Panc1 (cell line): Measurements from ENCODE around the gene SHISA9. TPM values are rescaled to one million over a fixed set of nuclear protein-coding genes. Genes with fewer than 3 reads are reported as not detected.
"Not testable (repeated sequence)": the region's sequence is repeated elsewhere in the genome, so short reads cannot be mapped to it uniquely, and the experiment has no call there.

Experiments used
- ATAC-seq: fragments of 200-7000 bp; cut with Tn5 transposase; 2 replicates; pipeline ENCODE4 v1.9.1; 2020; ENCODE audit warnings: mild to moderate bottlenecking, moderate library complexity
- BruUV-seq: library from RNA; stranded (reverse); fragments of 400-500 nt; replicated peaks from 2 replicates; lab custom pipeline; 2021; lab: Mats Ljungman, UMichigan
- CTCF ChIA-PET: fragments of 300-600 bp; sonication (Branson Sonifier 250); formaldehyde crosslinking; loops from one replicate; lab custom pipeline; 2022; ENCODE audit warnings: antibody characterized with exemption; lab: Charles Lee
- POLR2A ChIA-PET: fragments of 300-600 bp; sonication (Branson Sonifier 250); formaldehyde crosslinking; loops from one replicate; lab custom pipeline; 2022; ENCODE audit warnings: antibody characterized with exemption; lab: Charles Lee
- DNase-seq: peaks from one replicate; pipeline ENCODE4 v3.0.0-alpha.2; 2010; ENCODE audit warnings: low read depth, low spot score
- H3K27ac ChIP-seq: 2 replicates; pipeline ENCODE4 v1.5.1; 2011; ENCODE audit warnings: mild to moderate bottlenecking, low read length, inconsistent platforms
- H3K27me3 ChIP-seq: fragments of 200-500 bp; sonication (Bioruptor generic); 2 replicates; pipeline ENCODE4 v1.6.0; 2014; ENCODE audit warnings: low read length, inconsistent platforms; ENCODE audit not compliant: control insufficient read depth, insufficient read depth
- H3K36me3 ChIP-seq: fragments of 200-500 bp; sonication (Bioruptor generic); 2 replicates; pipeline ENCODE4 v1.5.1; 2014; ENCODE audit warnings: inconsistent platforms, mild to moderate bottlenecking, low read length, moderate library complexity; ENCODE audit not compliant: control insufficient read depth, insufficient read depth
- H3K4me1 ChIP-seq: 2 replicates; pipeline ENCODE4 v1.5.1; 2011; ENCODE audit warnings: inconsistent platforms, mild to moderate bottlenecking, low read length, moderate library complexity; ENCODE audit not compliant: control insufficient read depth, insufficient read depth
- H3K4me3 ChIP-seq, 2 experiments: 2 replicates each; pipeline ENCODE4 v1.5.1; 2011 to 2012; ENCODE audit warnings: low read depth in 2 of 2, low read length in 2 of 2, mild to moderate bottlenecking in 2 of 2, inconsistent platforms in 1 of 2, moderate library complexity in 1 of 2
- H3K9me3 ChIP-seq: fragments of 200-500 bp; sonication (Bioruptor generic); 2 replicates; pipeline ENCODE4 v1.5.1; 2014; ENCODE audit warnings: low read depth, mild to moderate bottlenecking, inconsistent platforms, low read length, moderate library complexity; ENCODE audit not compliant: control insufficient read depth, insufficient read depth
- CTCF ChIP-seq: fragments of 450-650 bp; IDR thresholded peaks from 2 replicates; pipeline ENCODE4 v1.5.1; 2017; ENCODE audit warnings: mild to moderate bottlenecking
- POLR2AphosphoS5 ChIP-seq: IDR thresholded peaks from 2 replicates; pipeline ENCODE4 v1.6.1; 2012; ENCODE audit warnings: mild to moderate bottlenecking, low read depth, low read length, moderate library complexity
- REST ChIP-seq, 2 experiments: IDR thresholded peaks; 2 replicates each; pipeline ENCODE4 v1.6.1; 2011 to 2012; ENCODE audit warnings: low read depth in 2 of 2, control low read depth in 1 of 2, low read length in 1 of 2, mild to moderate bottlenecking in 1 of 2, moderate library complexity in 1 of 2; ENCODE audit not compliant: insufficient read depth in 1 of 2
- SIN3A ChIP-seq: IDR thresholded peaks from 2 replicates; pipeline ENCODE4 v1.6.1; 2012; ENCODE audit warnings: low read depth, mild to moderate bottlenecking, low read length, moderate library complexity, borderline replicate concordance; ENCODE audit not compliant: insufficient read depth
- TCF7L2 ChIP-seq: IDR thresholded peaks from 2 replicates; pipeline ENCODE4 v1.6.1; 2011; ENCODE audit warnings: mild to moderate bottlenecking, low read depth, low read length, inconsistent platforms
- in situ Hi-C: cut with HindIII; loops from 2 replicates; pipeline ENCODE4 v1.10.0; 2016; ENCODE audit warnings: low sequenced_read_pairs, low pct_unique_long_range_greater_than_20kb
- intact Hi-C: fragments of 100-400 bp; cut with micrococcal nuclease; formaldehyde crosslinking; loops from one replicate; pipeline ENCODE4 v1.10.0; 2022; ENCODE audit not compliant: unreplicated experiment
- total RNA-seq: library from RNA; stranded (reverse); gene quantifications from one replicate; pipeline ENCODE4 v1.2.1, GENCODE V29; 2021; ENCODE audit not compliant: unreplicated experiment

Gene SHISA9
- total RNA-seq, 1 experiment from 2014 or later, result 0.10 TPM

GRCh38 chr16:12917653-12918052, 16.3 kb downstream of the SHISA9 start:
- DNase-seq, result no peak
- Histone ChIP-seq H3K36me3 (no peaks in the 10 kb centered on the region), H3K27me3 (no peaks in the 10 kb centered on the region), H3K27ac (no peak overlapping the region), H3K4me3 (no peak overlapping the region), H3K9me3 (no peaks in the 10 kb centered on the region), H3K4me1 (no peaks in the 10 kb centered on the region)
- ChIA-PET POLR2A (no interaction called here), CTCF (no interaction called here)
- BruUV-seq, result no TSS peak
- intact Hi-C loops, result no loop called here
- in situ Hi-C loops, result no loop called here
- no peak for TF ChIP-seq SIN3A
- no peak for TF ChIP-seq POLR2AphosphoS5
- no peak for TF ChIP-seq REST (IDR thresholded peaks at IDR 0.05; ENCODE audit: insufficient read depth in 1 of 2, low read depth in 2 of 2, low read length in 1 of 2)
- TF ChIP-seq TCF7L2, result no peak
- TF ChIP-seq CTCF, result no peak
- ATAC-seq, result no peak

GRCh38 chr16:12920739-12921138, 19.3 kb downstream of the SHISA9 start:
- no peak for DNase-seq
- H3K4me3 ChIP-seq, result no peak overlapping the region
- CTCF ChIA-PET, result no interaction called here
- H3K27ac ChIP-seq, result no peak overlapping the region
- ATAC-seq, result no peak
- intact Hi-C loops (no loop called here), in situ Hi-C loops (no loop called here)
- H3K4me1 ChIP-seq, result no peaks in the 10 kb centered on the region
- H3K27me3 ChIP-seq, result no peaks in the 10 kb centered on the region
- no peaks in the 10 kb centered on the region for H3K36me3 ChIP-seq
- POLR2A ChIA-PET, result no interaction called here
- no peak for TF ChIP-seq TCF7L2
- no peak for TF ChIP-seq REST (IDR thresholded peaks at IDR 0.05; ENCODE audit: insufficient read depth in 1 of 2, low read depth in 2 of 2, low read length in 1 of 2)
- TF ChIP-seq POLR2AphosphoS5, result no peak
- TF ChIP-seq SIN3A, result no peak
- TF ChIP-seq CTCF, result no peak
- BruUV-seq, result no TSS peak
- H3K9me3 ChIP-seq, result no peaks in the 10 kb centered on the region

GRCh38 chr16:12923640-12924039, 22.2 kb downstream of the SHISA9 start:
- intact Hi-C loops, H3K27me3 ChIP-seq, in situ Hi-C loops, BruUV-seq, POLR2A ChIA-PET, ATAC-seq, H3K9me3 ChIP-seq, H3K4me1 ChIP-seq, H3K36me3 ChIP-seq, H3K27ac ChIP-seq, H3K4me3 ChIP-seq, CTCF ChIA-PET, DNase-seq: not testable (repeated sequence)
